Measurements from ENCODE around the gene ZNF277. TPM values are rescaled to one million over a fixed set of nuclear protein-coding genes. Genes with fewer than 3 reads are reported as not detected.

ZNF277 gene
- total RNA-seq, 1 donor from 2014 or later: 24.0 TPM

- ATAC-seq: peak; percentile 35
- DNase-seq (ENCODE audit: low spot score): peak; percentile 79
- intact Hi-C loops (cut with DNase I): no loop called here
These were observed 905 bp upstream of the ZNF277 start for GRCh38 chr7:112205343-112206237.

GRCh38 chr7:112206991-112207592 is 597 bp downstream of the ZNF277 start:
- intact Hi-C loops (cut with DNase I): no loop called here
- ATAC-seq: peak; percentile 2
- DNase-seq (ENCODE audit: low spot score): no peak

DNA sequence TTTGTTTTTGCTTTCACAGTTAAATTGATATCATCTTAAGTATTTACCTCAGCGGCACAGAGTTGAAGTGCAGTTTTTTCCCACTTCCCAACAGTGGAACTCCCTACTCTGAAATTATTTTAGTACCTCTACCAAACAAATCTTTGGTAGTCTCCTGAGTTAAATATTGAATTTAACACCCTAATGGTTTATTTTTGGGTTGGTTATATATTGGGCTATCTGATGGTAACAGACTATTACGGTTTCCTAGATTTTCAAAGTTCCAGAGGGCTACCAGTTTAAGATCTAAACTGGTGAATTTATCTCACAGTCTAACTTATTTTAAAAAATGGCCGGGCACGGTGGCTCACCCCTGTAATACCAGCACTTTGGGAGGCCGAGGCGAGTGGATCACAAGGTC is 1.3 kb downstream of the ZNF277 start:
- ATAC-seq (no peak), DNase-seq (ENCODE audit: low spot score) (no peak)
- intact Hi-C loops (cut with DNase I): no loop called here

GRCh38 chr7:112211348-112211907 is 4.9 kb downstream of the ZNF277 start:
- DNase-seq (ENCODE audit: low spot score): no peak
- intact Hi-C loops (cut with DNase I): no loop called here
- ATAC-seq: no peak

- ATAC-seq: no peak
- no peak for DNase-seq (ENCODE audit: low spot score)
- intact Hi-C loops (cut with DNase I): no loop called here
These were observed 6.1 kb downstream of the ZNF277 start for GRCh38 chr7:112212571-112212970.

GRCh38 chr7:112213735-112214134 is 7.2 kb downstream of the ZNF277 start:
- DNase-seq (ENCODE audit: low spot score) (no peak), ATAC-seq (no peak)
- intact Hi-C loops (cut with DNase I): no loop called here

DNA sequence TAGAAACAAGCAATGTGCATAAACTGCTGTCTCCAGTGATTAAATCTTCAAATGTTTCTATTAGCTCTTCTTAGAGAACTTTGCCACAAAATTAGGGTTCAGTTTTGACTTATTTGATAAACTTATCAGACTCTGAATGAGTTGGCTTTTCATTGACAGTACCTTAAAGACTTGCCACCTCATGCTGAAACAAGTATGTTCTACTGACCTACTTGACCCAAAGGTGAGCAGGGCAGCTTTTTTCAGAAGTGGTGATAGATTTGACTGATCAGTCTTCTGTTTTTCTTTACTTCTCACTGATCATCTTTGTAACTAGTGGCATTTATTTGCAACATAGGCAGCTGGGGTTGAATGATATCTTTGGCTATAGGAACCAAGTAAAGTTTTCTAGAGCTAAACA is 7.8 kb downstream of the ZNF277 start:
- no peak for ATAC-seq
- DNase-seq (ENCODE audit: low spot score): no peak
- intact Hi-C loops (cut with DNase I): no loop called here

- intact Hi-C loops (cut with DNase I): no loop called here
- DNase-seq (ENCODE audit: low spot score) (no peak), ATAC-seq (no peak)
These were observed 8.4 kb downstream of the ZNF277 start for GRCh38 chr7:112214883-112215282.

- DNase-seq (ENCODE audit: low spot score) (no peak), ATAC-seq (no peak)
- intact Hi-C loops (cut with DNase I): no loop called here
These were observed 9.3 kb downstream of the ZNF277 start for GRCh38 chr7:112215787-112216186.

DNA sequence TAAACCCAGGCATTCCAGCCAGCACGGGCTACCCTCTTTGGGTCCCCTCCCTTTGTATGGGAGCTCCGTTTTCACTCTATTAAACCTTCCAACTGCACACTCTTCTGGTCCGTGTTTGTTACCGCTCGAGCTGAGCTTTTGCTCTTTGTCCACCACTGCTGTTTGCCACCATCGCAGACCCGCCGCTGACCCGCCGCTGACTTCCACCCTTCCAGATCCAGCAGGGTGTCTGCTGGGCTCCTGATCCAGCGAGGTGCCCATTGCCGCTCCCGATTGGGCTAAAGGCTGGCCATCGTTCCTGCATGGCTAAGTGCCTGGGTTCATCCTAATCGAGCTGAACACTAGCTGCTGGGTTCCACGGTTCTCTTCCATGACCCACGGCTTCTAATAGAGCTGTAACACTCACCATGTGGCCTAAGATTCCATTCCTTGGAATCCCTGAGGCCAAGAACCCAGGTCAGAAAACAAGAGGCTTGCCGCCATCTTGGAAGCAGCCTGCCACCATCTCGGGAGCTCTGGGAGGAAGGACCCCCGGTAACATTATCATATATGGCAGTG is 14.5 kb downstream of the ZNF277 start:
- intact Hi-C loops (cut with DNase I): no loop called here
- no peak for ATAC-seq

GRCh38 chr7:112223310-112223709 is 16.8 kb downstream of the ZNF277 start:
- peak; percentile 26 for ATAC-seq
- intact Hi-C loops (cut with DNase I): no loop called here
- DNase-seq (ENCODE audit: low spot score): no peak

More for the DNA sequence above, 14.5 kb downstream of the ZNF277 start:
- no peak for DNase-seq (ENCODE audit: low spot score)

DNA sequence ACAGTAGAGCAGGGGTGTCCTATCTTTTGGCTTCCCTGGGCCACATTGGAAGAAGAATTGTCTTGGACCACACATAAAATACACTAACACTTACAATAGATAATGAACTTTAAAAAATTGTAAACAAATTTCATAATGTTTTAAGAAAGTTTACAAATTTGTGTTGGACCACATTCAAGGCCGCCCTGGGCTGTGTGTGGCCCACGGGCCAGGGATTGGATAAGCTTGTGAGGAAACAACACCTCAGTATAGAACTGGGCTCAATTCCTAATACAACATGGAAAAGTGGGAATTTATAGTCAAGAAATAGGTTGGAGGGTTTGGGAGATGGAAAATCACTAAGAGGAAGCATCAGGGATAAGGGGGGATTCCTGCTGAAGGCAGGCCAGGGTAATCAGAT is 17.7 kb downstream of the ZNF277 start:
- no peak for DNase-seq (ENCODE audit: low spot score)
- no peak for ATAC-seq
- intact Hi-C loops (cut with DNase I): no loop called here

DNA sequence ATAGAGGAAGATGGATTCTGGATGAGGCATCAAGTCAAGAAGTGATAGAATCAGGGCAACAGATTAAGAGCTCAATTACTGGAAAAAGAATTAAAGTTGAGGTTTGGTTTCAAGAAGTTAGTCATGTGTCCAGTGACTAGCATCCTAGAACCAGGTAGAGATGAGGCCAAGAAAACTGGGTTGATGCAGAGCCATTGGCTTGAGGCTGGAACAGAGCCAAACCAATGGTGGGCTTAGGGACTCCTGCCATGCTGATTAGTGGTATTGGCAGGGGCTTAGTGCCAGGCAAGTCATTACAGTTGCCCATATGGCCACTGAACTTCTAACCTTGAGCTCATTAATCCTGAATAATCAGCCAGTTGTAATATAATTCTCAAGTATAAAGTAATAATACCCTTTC is 18.5 kb downstream of the ZNF277 start:
- no peak for DNase-seq (ENCODE audit: low spot score)
- intact Hi-C loops (cut with DNase I): no loop called here
- ATAC-seq: no peak

DNA sequence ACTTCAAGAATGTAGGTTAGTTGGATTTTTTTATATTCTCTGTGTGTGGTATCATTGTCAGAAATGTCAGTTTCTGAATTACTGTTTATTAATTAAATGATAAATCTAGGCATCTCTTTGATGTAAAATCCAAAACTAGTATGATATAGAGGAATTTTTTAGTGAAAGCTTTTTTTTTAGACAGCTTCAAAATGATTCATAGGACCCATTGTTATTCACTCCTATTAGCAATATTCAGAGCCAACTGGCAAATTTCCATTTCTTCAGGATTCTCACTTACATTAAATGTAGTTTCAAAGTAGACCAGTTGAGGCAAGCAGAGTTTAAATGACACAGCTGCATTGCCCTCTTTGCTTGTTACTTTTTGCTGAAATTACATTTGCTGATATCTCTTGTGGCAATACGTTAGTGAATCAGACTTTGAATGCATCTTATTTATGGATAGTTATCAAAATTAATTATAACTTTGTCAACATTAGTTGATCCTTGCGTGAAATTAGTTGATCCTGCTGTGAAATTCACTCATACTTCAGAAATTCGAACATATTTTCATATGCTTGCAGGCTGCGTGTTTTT is 20.3 kb downstream of the ZNF277 start:
- ATAC-seq (no peak), DNase-seq (ENCODE audit: low spot score) (no peak)
- intact Hi-C loops (cut with DNase I): no loop called here

GRCh38 chr7:112228632-112229031 is 22.1 kb downstream of the ZNF277 start:
- intact Hi-C loops (cut with DNase I): no loop called here
- DNase-seq (ENCODE audit: low spot score) (no peak), ATAC-seq (no peak)

- ATAC-seq (no peak), DNase-seq (ENCODE audit: low spot score) (no peak)
- intact Hi-C loops (cut with DNase I): no loop called here
These were observed 25.9 kb downstream of the ZNF277 start for GRCh38 chr7:112232212-112232978.

DNA sequence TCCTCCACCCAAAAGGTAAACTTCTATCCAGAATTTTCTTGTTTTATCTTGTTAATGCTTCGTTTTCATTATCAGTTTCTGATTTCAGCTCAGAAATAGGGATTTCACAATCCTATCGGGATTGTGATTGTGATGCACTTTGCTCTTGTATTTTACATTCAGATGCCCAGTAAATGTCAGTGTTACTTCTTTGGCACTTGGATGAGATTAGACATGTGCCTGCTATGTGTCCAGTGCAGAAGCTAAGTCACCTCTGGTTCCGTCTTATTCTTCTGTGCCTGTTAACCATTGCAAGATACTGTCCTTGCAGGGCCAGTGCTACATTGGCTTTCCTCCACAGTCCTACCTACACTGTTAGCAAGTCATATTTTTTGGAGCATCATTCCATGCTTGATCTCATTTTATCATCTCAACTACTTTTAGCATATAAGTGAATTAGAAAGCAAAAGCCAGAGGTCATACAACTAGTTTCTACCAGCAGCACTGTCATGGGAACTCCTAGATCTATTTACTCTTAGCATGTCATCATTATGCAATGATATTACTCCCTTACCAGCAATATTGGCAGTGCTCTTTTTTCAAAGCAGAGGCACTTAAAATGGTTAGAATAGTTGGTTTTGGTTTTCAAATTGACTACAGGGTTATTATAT is 26.7 kb downstream of the ZNF277 start:
- intact Hi-C loops (cut with DNase I): no loop called here
- ATAC-seq: peak; percentile 87

DNA sequence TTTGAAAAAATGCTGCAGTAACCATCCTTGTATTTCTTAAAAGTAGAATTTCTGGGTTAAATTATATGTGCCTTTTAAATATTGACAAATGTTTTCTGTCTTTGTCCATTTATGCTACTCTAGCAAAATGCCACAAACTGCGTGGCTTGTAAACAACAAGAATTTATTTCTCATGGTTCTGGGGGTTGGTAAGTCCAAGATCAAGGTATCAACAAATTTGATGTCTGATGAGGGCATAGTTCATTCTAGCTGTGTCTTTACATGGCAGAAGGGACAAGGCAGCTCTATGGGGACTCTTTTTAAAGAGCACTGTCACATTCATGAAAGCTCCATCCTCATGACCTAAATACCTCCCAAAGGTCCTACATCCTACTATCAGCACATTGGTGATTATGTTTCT is 27.7 kb downstream of the ZNF277 start:
- intact Hi-C loops (cut with DNase I): no loop called here
- no peak for DNase-seq (ENCODE audit: low spot score)
- no peak for ATAC-seq

More for the DNA sequence above, 26.7 kb downstream of the ZNF277 start:
- DNase-seq (ENCODE audit: low spot score): no peak

Measured in sciatic nerve (tissue), 2 donors.